ENCODE data around the gene GNB1L. TPM values are rescaled to one million over a fixed set of nuclear protein-coding genes. Genes with fewer than 3 reads are reported as not detected.

Gene GNB1L
- total and polyA plus RNA-seq, 9 of the 15 experiments (the other 6 are each of a cell fraction or from before 2014, with no cell fraction given): 0.56 to 50.5 (median 10.2) TPM

GRCh38 chr22:19761725-19762567 is 92.7 kb downstream of the GNB1L start:
- peaks cover 25% of the 10 kb centered on the region for H3K79me2 ChIP-seq (ENCODE audit: control insufficient read depth, insufficient read depth, low read length)
- POLR2A ChIA-PET: interaction anchor here (0.6 to 6.7 kb wide), 23 partner anchors 8 to 1257 kb away, joined by 3 to 78 read pairs (median 4); partner anchors contain the start of genes GNB1L and RTL10
- peak overlapping the region; percentile 36 for H3K4me3 ChIP-seq
- H3K36me3 ChIP-seq (ENCODE audit: control insufficient read depth, insufficient read depth, low read length): peaks cover 8% of the 10 kb centered on the region; the same call in 1 of the 3 replicates
- ATAC-seq (peak; percentile 28), DNase-seq (ENCODE audit: extremely low read depth in 1 of 4, low spot score in 3 of 4) (peak in 3 of 4 experiments; percentile 62 to 70 (median 67)), FAIRE-seq (peak; percentile 48)
- H3K9me3 ChIP-seq (replicated peaks; ENCODE audit: control insufficient read depth, insufficient read depth, low read depth, low read length): no peaks in the 10 kb centered on the region
- peak overlapping the region; percentile 76 for H3K4me2 ChIP-seq (ENCODE audit: insufficient read depth, low read length)
- peaks cover 16% of the 10 kb centered on the region for H4K20me1 ChIP-seq (replicated peaks; ENCODE audit: control insufficient read depth, insufficient read depth, low read length)
- H3K4me1 ChIP-seq (replicated peaks in 1 of 2; ENCODE audit: control insufficient read depth in 2 of 2, insufficient read depth in 2 of 2, low read length in 2 of 2): peaks cover 15 to 93% of the 10 kb centered on the region in 2 experiments; a peak in 4 of 5 replicates
- H3K9ac ChIP-seq (ENCODE audit: insufficient read depth in 1 of 2, low read depth in 2 of 2, low read length in 2 of 2): peak overlapping the region; percentile 58 to 87
- intact Hi-C loops (cut with micrococcal nuclease): no loop called here
- BruUV-seq (replicated peaks): no TSS peak
- CTCF ChIA-PET (ENCODE audit: low intra/inter-chr PET ratio): interaction anchor here (1.0 kb wide), 1 partner anchor 148 kb away, joined by 7 read pairs; no protein-coding TSS in a partner anchor
- H3K27ac ChIP-seq (ENCODE audit: extremely low read depth, low read depth, low read length): peak overlapping the region; percentile 13; the same call in 2 of the 3 replicates
- peaks cover 11 to 33% of the 10 kb centered on the region in 2 experiments; a peak in 4 of 5 replicates for H3K27me3 ChIP-seq (ENCODE audit: control insufficient read depth in 2 of 2, insufficient read depth in 2 of 2, low read length in 2 of 2)
- H2AFZ ChIP-seq (ENCODE audit: low read depth, low read length): peak overlapping the region; percentile 4
- H3K9me1 ChIP-seq (ENCODE audit: control insufficient read depth, insufficient read depth, low read length): peaks cover 9% of the 10 kb centered on the region
- WGBS (ENCODE audit: insufficient coverage, low coverage, missing lambda C conversion rate): 55% methylated on average over 33 of the region's 33 CpGs
- in situ Hi-C loops (cut with MboI): no loop called here
- TF ChIP-seq XRCC4 (IDR thresholded peaks at IDR 0.05; ENCODE audit: extremely low read depth, insufficient read depth, insufficient read length) (no peak), NRF1 (conservative IDR thresholded peaks at IDR 0.05 in 1 of 2, IDR thresholded peaks at IDR 0.05 in 1 of 2) (0 out of 4 replicates have a peak, but pooled peaks of 1 of the 2 experiments have one; percentile 12), KLF1 (tag; IDR thresholded peaks at IDR 0.05) (0 out of 2 replicates have a peak, but pooled peaks have one; percentile 41), ZNF589 (CRISPR knock-in tag; IDR thresholded peaks at IDR 0.05; ENCODE audit: low read depth) (no peak), RREB1 (CRISPR knock-in tag; IDR thresholded peaks at IDR 0.05) (0 out of 2 replicates have a peak, but pooled peaks have one; percentile 31), FOXK1 (CRISPR knock-in tag; IDR thresholded peaks at IDR 0.05; ENCODE audit: borderline replicate concordance) (no peak), HBP1 (CRISPR knock-in tag; IDR thresholded peaks at IDR 0.05) (no peak), ZNF444 (CRISPR knock-in tag; IDR thresholded peaks at IDR 0.05) (no peak), MYC (IDR thresholded peaks at IDR 0.05; ENCODE audit: low read depth, low read length) (no peak), MYC (CRISPR knock-in tag; IDR thresholded peaks at IDR 0.05; ENCODE audit: borderline replicate concordance, low read depth) (peak; percentile 71; the same call in 1 of the 2 replicates)
